HAP-1 (cell line): ENCODE results near the gene LRRC31.

Experiments
- DNase-seq, 2 experiments: peaks; one replicate each; pipeline ENCODE4 v3.0.0-alpha.2; 2016 to 2020; ENCODE audit warnings: low spot score in 2 of 2
- H3K27me3 ChIP-seq: fragments of 250-450 bp; sonication (Bioruptor Pico); 2 replicates; pipeline ENCODE4 v1.5.1; 2020; ENCODE audit warnings: low read depth, mild to moderate bottlenecking, moderate library complexity
- H3K36me3 ChIP-seq: fragments of 250-450 bp; sonication (Bioruptor Pico); replicated peaks from 2 replicates; pipeline ENCODE4 v1.5.1; 2020; ENCODE audit warnings: mild to moderate bottlenecking
- H3K4me1 ChIP-seq: fragments of 250-450 bp; sonication (Bioruptor Pico); 2 replicates; pipeline ENCODE4 v1.5.1; 2020; ENCODE audit warnings: mild to moderate bottlenecking
- H3K4me3 ChIP-seq: fragments of 250-450 bp; sonication (Bioruptor Pico); 2 replicates; pipeline ENCODE4 v1.5.1; 2020; ENCODE audit warnings: mild to moderate bottlenecking, moderate library complexity
- H3K9me3 ChIP-seq: fragments of 250-450 bp; sonication (Bioruptor Pico); 2 replicates; pipeline ENCODE4 v1.5.1; 2020; ENCODE audit warnings: mild to moderate bottlenecking, moderate library complexity
- in situ Hi-C: fragments of 300-500 bp; cut with MboI; formaldehyde crosslinking; loops from 3 replicates; pipeline ENCODE4 v1.14.3; 2020; ENCODE audit warnings: low sequenced_read_pairs, inconsistent platforms, mixed read lengths

The LRRC31 gene

GRCh38 chr3:169879845-169880575 lies 10.3 kb upstream of the LRRC31 start:
- Histone ChIP-seq H3K4me3 (no peak overlapping the region), H3K36me3 (no peaks in the 10 kb centered on the region), H3K9me3 (no peaks in the 10 kb centered on the region), H3K27me3 (no peaks in the 10 kb centered on the region), H3K4me1 (peaks cover 1% of the 10 kb centered on the region; the same call in 1 of the 2 replicates)
- no peak for DNase-seq
- in situ Hi-C loops: no loop called here

- no peaks in the 10 kb centered on the region for H3K27me3 ChIP-seq
- no peaks in the 10 kb centered on the region for H3K36me3 ChIP-seq
- H3K4me3 ChIP-seq: no peak overlapping the region
- H3K9me3 ChIP-seq: no peaks in the 10 kb centered on the region
- no peak for DNase-seq
- no peaks in the 10 kb centered on the region for H3K4me1 ChIP-seq
- in situ Hi-C loops: no loop called here
Measured at GRCh38 chr3:169879013-169879557, 9.3 kb upstream of the LRRC31 start.

- DNase-seq: no peak
- in situ Hi-C loops: no loop called here
Measured at GRCh38 chr3:169871129-169871886, 1.6 kb upstream of the LRRC31 start.

GRCh38 chr3:169868369-169868768 lies 1.4 kb downstream of the LRRC31 start:
- Histone ChIP-seq H3K4me3 (no peak overlapping the region), H3K27me3 (no peaks in the 10 kb centered on the region), H3K36me3 (no peaks in the 10 kb centered on the region), H3K9me3 (no peaks in the 10 kb centered on the region), H3K4me1 (peaks cover 32% of the 10 kb centered on the region)
- DNase-seq: peak in 1 of 2 experiments; percentile 88
- in situ Hi-C loops: no loop called here

More at GRCh38 chr3:169871129-169871886, 1.6 kb upstream of the LRRC31 start:
- Histone ChIP-seq H3K36me3 (no peaks in the 10 kb centered on the region), H3K4me1 (peaks cover 32% of the 10 kb centered on the region), H3K27me3 (no peaks in the 10 kb centered on the region), H3K9me3 (no peaks in the 10 kb centered on the region), H3K4me3 (no peak overlapping the region)

- Histone ChIP-seq H3K36me3 (no peaks in the 10 kb centered on the region), H3K9me3 (no peaks in the 10 kb centered on the region), H3K4me1 (peaks cover 32% of the 10 kb centered on the region), H3K4me3 (no peak overlapping the region), H3K27me3 (no peaks in the 10 kb centered on the region)
- no peak for DNase-seq
- in situ Hi-C loops: no loop called here
Measured at GRCh38 chr3:169867584-169868210, 2.0 kb downstream of the LRRC31 start.

- Histone ChIP-seq H3K36me3 (no peaks in the 10 kb centered on the region), H3K4me1 (peaks cover 34% of the 10 kb centered on the region), H3K27me3 (no peaks in the 10 kb centered on the region), H3K9me3 (no peaks in the 10 kb centered on the region), H3K4me3 (no peak overlapping the region)
- in situ Hi-C loops: no loop called here
- DNase-seq: no peak
Measured at GRCh38 chr3:169865176-169865767, 4.5 kb downstream of the LRRC31 start.

GRCh38 chr3:169864270-169864669 lies 5.5 kb downstream of the LRRC31 start:
- H3K27me3 ChIP-seq: no peaks in the 10 kb centered on the region
- no peaks in the 10 kb centered on the region for H3K36me3 ChIP-seq
- in situ Hi-C loops: no loop called here
- H3K4me1 ChIP-seq: peaks cover 24% of the 10 kb centered on the region
- no peak for DNase-seq
- H3K9me3 ChIP-seq: no peaks in the 10 kb centered on the region
- no peak overlapping the region for H3K4me3 ChIP-seq

- peaks cover 16% of the 10 kb centered on the region for H3K4me1 ChIP-seq
- no peaks in the 10 kb centered on the region for H3K27me3 ChIP-seq
- in situ Hi-C loops: no loop called here
- DNase-seq: peak; percentile 54 to 81
- H3K9me3 ChIP-seq: no peaks in the 10 kb centered on the region
- H3K4me3 ChIP-seq: no peak overlapping the region
- no peaks in the 10 kb centered on the region for H3K36me3 ChIP-seq
Measured at GRCh38 chr3:169863458-169863899, 6.3 kb downstream of the LRRC31 start.

GRCh38 chr3:169861871-169862270 lies 7.9 kb downstream of the LRRC31 start:
- H3K27me3 ChIP-seq: no peaks in the 10 kb centered on the region
- peaks cover 10% of the 10 kb centered on the region for H3K4me1 ChIP-seq
- in situ Hi-C loops: no loop called here
- DNase-seq: peak in 1 of 2 experiments; percentile 73
- H3K9me3 ChIP-seq: no peaks in the 10 kb centered on the region
- no peak overlapping the region; the same call in 1 of the 2 replicates for H3K4me3 ChIP-seq
- H3K36me3 ChIP-seq: no peaks in the 10 kb centered on the region

GRCh38 chr3:169857811-169858210 lies 11.9 kb downstream of the LRRC31 start:
- H3K9me3 ChIP-seq: no peaks in the 10 kb centered on the region
- no peaks in the 10 kb centered on the region for H3K27me3 ChIP-seq
- peaks cover 10% of the 10 kb centered on the region for H3K4me1 ChIP-seq
- H3K4me3 ChIP-seq: no peak overlapping the region
- DNase-seq: no peak
- in situ Hi-C loops: no loop called here
- no peaks in the 10 kb centered on the region for H3K36me3 ChIP-seq

GRCh38 chr3:169855514-169855913 lies 14.2 kb downstream of the LRRC31 start:
- DNase-seq: no peak
- in situ Hi-C loops: no loop called here
- H3K4me1 ChIP-seq: no peaks in the 10 kb centered on the region

GRCh38 chr3:169850618-169851017 lies 19.1 kb downstream of the LRRC31 start:
- Histone ChIP-seq H3K4me3 (no peak overlapping the region), H3K9me3 (no peaks in the 10 kb centered on the region), H3K4me1 (no peaks in the 10 kb centered on the region), H3K27me3 (no peaks in the 10 kb centered on the region), H3K36me3 (no peaks in the 10 kb centered on the region)
- DNase-seq: no peak
- in situ Hi-C loops: no loop called here

More at GRCh38 chr3:169855514-169855913, 14.2 kb downstream of the LRRC31 start:
- no peaks in the 10 kb centered on the region for H3K36me3 ChIP-seq
- no peaks in the 10 kb centered on the region for H3K27me3 ChIP-seq
- H3K9me3 ChIP-seq: no peaks in the 10 kb centered on the region
- no peak overlapping the region for H3K4me3 ChIP-seq

GRCh38 chr3:169848741-169849140 lies 21.0 kb downstream of the LRRC31 start:
- in situ Hi-C loops: no loop called here
- Histone ChIP-seq H3K9me3 (no peaks in the 10 kb centered on the region), H3K36me3 (no peaks in the 10 kb centered on the region), H3K4me1 (no peaks in the 10 kb centered on the region), H3K27me3 (no peaks in the 10 kb centered on the region), H3K4me3 (no peak overlapping the region)
- no peak for DNase-seq
